PC-3 (cell line): ENCODE results near the gene CMSS1. TPM values are rescaled to one million over a fixed set of nuclear protein-coding genes. Genes with fewer than 3 reads are reported as not detected.
A peak's percentile ranks its signal among the peaks of the same experiment; 100 is the strongest.

ENCODE experiments used
- ATAC-seq: fragments of 200-7000 bp; cut with Tn5 transposase; 2 replicates; pipeline ENCODE4 v1.9.1; 2020; ENCODE audit warnings: mild to moderate bottlenecking, moderate library complexity
- BruUV-seq: library from RNA; stranded (reverse); fragments of 400-500 nt; replicated peaks from 2 replicates; lab custom pipeline; 2021; lab: Mats Ljungman, UMichigan
- CTCF ChIA-PET: fragments of 300-600 bp; sonication (Branson Sonifier 250); formaldehyde crosslinking; loops from one replicate; lab custom pipeline; 2022; ENCODE audit warnings: antibody characterized with exemption; lab: Charles Lee
- POLR2A ChIA-PET: fragments of 300-600 bp; sonication (Branson Sonifier 250); formaldehyde crosslinking; loops from one replicate; lab custom pipeline; 2022; ENCODE audit warnings: antibody characterized with exemption; ENCODE audit not compliant: unreplicated experiment; lab: Charles Lee
- DNase-seq: peaks from one replicate; pipeline ENCODE4 v3.0.0-alpha.2; 2015
- H2AFZ ChIP-seq: fragments of 300-600 bp; sonication (generic); 2 replicates; pipeline ENCODE4 v1.6.0; 2016; ENCODE audit warnings: antibody characterized with exemption, low read length
- H3F3A ChIP-seq: fragments of 300-600 bp; sonication (generic); one replicate; pipeline ENCODE4 v1.6.0; 2017; ENCODE audit warnings: antibody characterized with exemption, low read length, control low read depth, mild to moderate bottlenecking; ENCODE audit not compliant: unreplicated experiment
- H3K27ac ChIP-seq: fragments of 300-600 bp; sonication (generic); 2 replicates; pipeline ENCODE4 v1.5.1; 2016; ENCODE audit warnings: mild to moderate bottlenecking, low read length
- H3K27me3 ChIP-seq: fragments of 300-600 bp; sonication (generic); 2 replicates; pipeline ENCODE4 v1.6.1; 2016; ENCODE audit warnings: low read length, mixed read lengths
- H3K36me3 ChIP-seq: fragments of 300-600 bp; sonication (generic); 2 replicates; pipeline ENCODE4 v1.6.1; 2016; ENCODE audit warnings: low read depth, mixed run types, low read length, mixed read lengths
- H3K4me1 ChIP-seq: fragments of 300-600 bp; sonication (generic); 2 replicates; pipeline ENCODE4 v1.5.1; 2016; ENCODE audit warnings: low read length; ENCODE audit not compliant: insufficient read depth
- H3K4me2 ChIP-seq: fragments of 300-600 bp; sonication (generic); 2 replicates; pipeline ENCODE4 v1.6.0; 2016; ENCODE audit warnings: low read length
- H3K4me3 ChIP-seq: fragments of 300-600 bp; sonication (generic); 2 replicates; pipeline ENCODE4 v1.5.1; 2016; ENCODE audit warnings: mild to moderate bottlenecking, low read length, mixed read lengths
- H3K79me2 ChIP-seq: fragments of 300-600 bp; sonication (generic); 2 replicates; pipeline ENCODE4 v1.6.1; 2017; ENCODE audit warnings: low read length, mixed read lengths
- H3K9ac ChIP-seq: fragments of 300-600 bp; sonication (generic); 2 replicates; pipeline ENCODE4 v1.6.0; 2016; ENCODE audit warnings: mild to moderate bottlenecking, low read length
- H3K9me2 ChIP-seq: fragments of 300-600 bp; sonication (generic); replicated peaks from 2 replicates; pipeline ENCODE4 v1.6.1; 2016; ENCODE audit warnings: mixed run types, low read length, mixed read lengths
- H3K9me3 ChIP-seq: fragments of 300-600 bp; sonication (generic); 2 replicates; pipeline ENCODE4 v1.6.1; 2016; ENCODE audit warnings: low read length, mixed read lengths
- H4K20me1 ChIP-seq: fragments of 300-600 bp; sonication (generic); 2 replicates; pipeline ENCODE4 v1.6.1; 2016; ENCODE audit warnings: low read length, mixed read lengths
- EZH2 ChIP-seq: fragments of 300-600 bp; sonication (generic); IDR thresholded peaks from one replicate; pipeline ENCODE4 v1.6.1; 2017; ENCODE audit warnings: antibody characterized with exemption, mild to moderate bottlenecking, low read length; ENCODE audit not compliant: unreplicated experiment
- EZH2phosphoT487 ChIP-seq: fragments of 300-600 bp; sonication (generic); IDR thresholded peaks from 2 replicates; pipeline ENCODE4 v1.6.1; 2018; ENCODE audit warnings: mild to moderate bottlenecking, antibody characterized with exemption, low read length, borderline replicate concordance
- intact Hi-C: fragments of 100-400 bp; cut with micrococcal nuclease; formaldehyde crosslinking; loops from 2 replicates; pipeline ENCODE4 v1.9.0; 2023
- total RNA-seq: library from RNA; depleted of rRNA; stranded (reverse); fragments of >200 nt; gene quantifications from 2 replicates; pipeline ENCODE4 v1.2.3, GENCODE V29; 2014
- TF ChIP-seq, protein P1 (sequence below): fragments of 300-600 bp; sonication (generic); conservative IDR thresholded peaks from 2 replicates; pipeline ENCODE4 v1.5.1; 2017; ENCODE audit warnings: antibody characterized with exemption, low read depth, mild to moderate bottlenecking, low read length

CMSS1 gene
- total RNA-seq, 1 experiment from 2014 or later = 63.1 TPM

GRCh38 chr3:100033903-100034471, 216.3 kb downstream of the CMSS1 start:
- no peaks in the 10 kb centered on the region for H3K9me2 ChIP-seq
- no peaks in the 10 kb centered on the region for H3K79me2 ChIP-seq
- POLR2A ChIA-PET = no interaction called here
- no peak overlapping the region for H3K4me2 ChIP-seq
- no peaks in the 10 kb centered on the region for H4K20me1 ChIP-seq
- no peaks in the 10 kb centered on the region for H3K36me3 ChIP-seq
- H3K9ac ChIP-seq = no peak overlapping the region
- H3F3A ChIP-seq = no peaks in the 10 kb centered on the region
- no peak for ATAC-seq
- no TSS peak for BruUV-seq
- no peak for DNase-seq
- H3K4me3 ChIP-seq = no peak overlapping the region
- H3K27ac ChIP-seq = no peak overlapping the region
- no peak overlapping the region for H2AFZ ChIP-seq
- peaks cover 33% of the 10 kb centered on the region for H3K4me1 ChIP-seq
- intact Hi-C loops = no loop called here
- CTCF ChIA-PET = interaction anchor here (0.6 kb wide), 1 partner anchor 9 kb away, joined by 3 read pairs; no protein-coding TSS in a partner anchor
- no peaks in the 10 kb centered on the region for H3K27me3 ChIP-seq
- no peaks in the 10 kb centered on the region for H3K9me3 ChIP-seq
- TF ChIP-seq EZH2 = no peak

DNA sequence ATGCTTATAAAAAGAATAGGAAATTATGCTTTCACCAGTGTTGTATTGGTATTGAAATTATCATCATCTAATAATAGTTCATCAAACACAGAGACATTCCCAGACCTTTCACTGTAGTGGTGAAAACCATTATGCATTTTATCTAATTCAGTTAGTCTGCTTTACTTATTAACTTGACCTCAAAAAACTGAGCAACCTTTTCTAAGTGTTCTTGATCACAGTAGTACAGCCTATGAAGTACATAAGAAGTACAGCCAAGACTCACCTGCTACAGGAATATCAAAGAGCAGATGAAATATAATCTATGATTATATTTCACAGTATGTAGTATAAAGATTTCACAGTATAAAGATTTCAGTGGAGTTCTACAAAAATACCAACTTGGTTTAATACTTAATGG, 221.4 kb downstream of the CMSS1 start:
- Histone ChIP-seq H3K27me3 (no peaks in the 10 kb centered on the region), H3K36me3 (no peaks in the 10 kb centered on the region), H3K4me3 (no peak overlapping the region), H3K27ac (no peak overlapping the region), H3K4me2 (no peak overlapping the region), H3K9me3 (no peaks in the 10 kb centered on the region), H3K9ac (no peak overlapping the region), H3K79me2 (no peaks in the 10 kb centered on the region), H3F3A (peaks cover 5% of the 10 kb centered on the region), H4K20me1 (no peaks in the 10 kb centered on the region), H3K4me1 (peaks cover 40% of the 10 kb centered on the region), H3K9me2 (no peaks in the 10 kb centered on the region), H2AFZ (no peak overlapping the region)
- no peak for DNase-seq
- TF ChIP-seq, protein P1, sequence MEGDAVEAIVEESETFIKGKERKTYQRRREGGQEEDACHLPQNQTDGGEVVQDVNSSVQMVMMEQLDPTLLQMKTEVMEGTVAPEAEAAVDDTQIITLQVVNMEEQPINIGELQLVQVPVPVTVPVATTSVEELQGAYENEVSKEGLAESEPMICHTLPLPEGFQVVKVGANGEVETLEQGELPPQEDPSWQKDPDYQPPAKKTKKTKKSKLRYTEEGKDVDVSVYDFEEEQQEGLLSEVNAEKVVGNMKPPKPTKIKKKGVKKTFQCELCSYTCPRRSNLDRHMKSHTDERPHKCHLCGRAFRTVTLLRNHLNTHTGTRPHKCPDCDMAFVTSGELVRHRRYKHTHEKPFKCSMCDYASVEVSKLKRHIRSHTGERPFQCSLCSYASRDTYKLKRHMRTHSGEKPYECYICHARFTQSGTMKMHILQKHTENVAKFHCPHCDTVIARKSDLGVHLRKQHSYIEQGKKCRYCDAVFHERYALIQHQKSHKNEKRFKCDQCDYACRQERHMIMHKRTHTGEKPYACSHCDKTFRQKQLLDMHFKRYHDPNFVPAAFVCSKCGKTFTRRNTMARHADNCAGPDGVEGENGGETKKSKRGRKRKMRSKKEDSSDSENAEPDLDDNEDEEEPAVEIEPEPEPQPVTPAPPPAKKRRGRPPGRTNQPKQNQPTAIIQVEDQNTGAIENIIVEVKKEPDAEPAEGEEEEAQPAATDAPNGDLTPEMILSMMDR = no peak
- no peak for TF ChIP-seq EZH2
- no peak for TF ChIP-seq EZH2phosphoT487
- ChIA-PET CTCF (no interaction called here), POLR2A (no interaction called here)
- BruUV-seq = no TSS peak
- ATAC-seq = no peak
- intact Hi-C loops = no loop called here

- H3K9ac ChIP-seq = peak overlapping the region; percentile 18
- peak; percentile 4 for ATAC-seq
- H3K4me2 ChIP-seq = peak overlapping the region; percentile 73
- no peaks in the 10 kb centered on the region for H4K20me1 ChIP-seq
- H3K9me3 ChIP-seq = no peaks in the 10 kb centered on the region
- no peaks in the 10 kb centered on the region for H3K36me3 ChIP-seq
- H2AFZ ChIP-seq = no peak overlapping the region
- BruUV-seq = TSS peak; percentile 75
- intact Hi-C loops = no loop called here
- peaks cover 9% of the 10 kb centered on the region; the same call in 1 of the 2 replicates for H3K79me2 ChIP-seq
- no peaks in the 10 kb centered on the region for H3K9me2 ChIP-seq
- peaks cover 42% of the 10 kb centered on the region for H3K4me1 ChIP-seq
- peak; percentile 31 for DNase-seq
- POLR2A ChIA-PET = interaction anchor here (0.6 to 1.5 kb wide), 4 partner anchors 8 to 1139 kb away, joined by 3 to 6 read pairs (median 5); partner anchors contain the start of gene TBC1D23
- TF ChIP-seq, protein P1 = no peak
- TF ChIP-seq EZH2 (no peak), EZH2phosphoT487 (no peak)
- H3K27me3 ChIP-seq = no peaks in the 10 kb centered on the region
- no peak overlapping the region for H3K4me3 ChIP-seq
- peaks cover 5% of the 10 kb centered on the region for H3F3A ChIP-seq
- peak overlapping the region; percentile 86 for H3K27ac ChIP-seq
- CTCF ChIA-PET = interaction anchor here (0.6 to 1.2 kb wide), 3 partner anchors 34 to 209 kb away, joined by 3 to 4 read pairs (median 3); no protein-coding TSS in a partner anchor
These were observed 223.0 kb downstream of the CMSS1 start for GRCh38 chr3:100040451-100041225.
